ENCODE results near the gene RAD51B. TPM values are rescaled to one million over a fixed set of nuclear protein-coding genes. Genes with fewer than 3 reads are reported as not detected.

The RAD51B gene
- total and polyA plus RNA-seq, 4 donors, result 2.5 to 95.0 (median 9.6) TPM

GRCh38 chr14:68440820-68441219 lies 621.2 kb downstream of the RAD51B start:
- H3K4me3 ChIP-seq, result no peak overlapping the region
- H3K9ac ChIP-seq (ENCODE audit: insufficient read depth in 1 of 2, low read length in 2 of 2), result no peak overlapping the region
- no peak for DNase-seq
- TF ChIP-seq CTCF (IDR thresholded peaks at IDR 0.05; ENCODE audit: control extremely low read depth, extremely low read depth), result no peak
- no peaks in the 10 kb centered on the region for H3K27me3 ChIP-seq (ENCODE audit: control insufficient read depth in 3 of 3, insufficient read depth in 3 of 3, low read length in 2 of 3)
- no peaks in the 10 kb centered on the region for H3K36me3 ChIP-seq (ENCODE audit: control insufficient read depth in 4 of 4, insufficient read depth in 4 of 4, low read length in 4 of 4)
- no peaks in the 10 kb centered on the region for H3K9me3 ChIP-seq (ENCODE audit: control insufficient read depth in 4 of 4, insufficient read depth in 3 of 4, low read length in 3 of 4)
- ATAC-seq (ENCODE audit: insufficient read depth, low FRiP score), result no peak
- H3K27ac ChIP-seq (ENCODE audit: low read depth in 1 of 2, low read length in 1 of 2), result no peak overlapping the region
- H3K4me1 ChIP-seq (ENCODE audit: control insufficient read depth in 5 of 5, insufficient read depth in 5 of 5, low read length in 5 of 5), result peaks cover 0 to 7% (median 3%) of the 10 kb centered on the region in 5 donors

- Histone ChIP-seq H3K4me3 (no peak overlapping the region), H3K4me1 (ENCODE audit: control insufficient read depth in 5 of 5, insufficient read depth in 5 of 5, low read length in 5 of 5) (peaks cover 0 to 7% (median 3%) of the 10 kb centered on the region in 5 donors), H3K9me3 (ENCODE audit: control insufficient read depth in 4 of 4, insufficient read depth in 3 of 4, low read length in 3 of 4) (no peaks in the 10 kb centered on the region), H3K27me3 (ENCODE audit: control insufficient read depth in 3 of 3, insufficient read depth in 3 of 3, low read length in 2 of 3) (no peaks in the 10 kb centered on the region), H3K27ac (ENCODE audit: low read depth in 1 of 2, low read length in 1 of 2) (no peak overlapping the region), H3K9ac (ENCODE audit: insufficient read depth in 1 of 2, low read length in 2 of 2) (no peak overlapping the region), H3K36me3 (ENCODE audit: control insufficient read depth in 4 of 4, insufficient read depth in 4 of 4, low read length in 4 of 4) (no peaks in the 10 kb centered on the region)
- WGBS, 2 donors, result 62 to 71% methylated on average over 3 of the region's 3 CpGs
- ATAC-seq (ENCODE audit: insufficient read depth, low FRiP score) (no peak), DNase-seq (no peak)
- TF ChIP-seq CTCF (IDR thresholded peaks at IDR 0.05; ENCODE audit: control extremely low read depth, extremely low read depth), result no peak
These were observed 622.0 kb downstream of the RAD51B start for GRCh38 chr14:68441542-68441941.

GRCh38 chr14:68442828-68443629 lies 623.5 kb downstream of the RAD51B start:
- no peak for DNase-seq
- TF ChIP-seq CTCF (IDR thresholded peaks at IDR 0.05; ENCODE audit: control extremely low read depth, extremely low read depth), result no peak
- Histone ChIP-seq H3K4me1 (ENCODE audit: control insufficient read depth in 5 of 5, insufficient read depth in 5 of 5, low read length in 5 of 5) (peaks cover 0 to 11% (median 7%) of the 10 kb centered on the region in 5 donors), H3K27ac (ENCODE audit: low read depth in 1 of 2, low read length in 1 of 2) (no peak overlapping the region), H3K4me3 (no peak overlapping the region), H3K36me3 (ENCODE audit: control insufficient read depth in 4 of 4, insufficient read depth in 4 of 4, low read length in 4 of 4) (no peaks in the 10 kb centered on the region), H3K9ac (ENCODE audit: insufficient read depth in 1 of 2, low read length in 2 of 2) (no peak overlapping the region), H3K9me3 (ENCODE audit: control insufficient read depth in 4 of 4, insufficient read depth in 3 of 4, low read length in 3 of 4) (no peaks in the 10 kb centered on the region), H3K27me3 (ENCODE audit: control insufficient read depth in 3 of 3, insufficient read depth in 3 of 3, low read length in 2 of 3) (no peaks in the 10 kb centered on the region)
- no peak for ATAC-seq (ENCODE audit: insufficient read depth, low FRiP score)
- WGBS, 2 donors, result 85 to 92% methylated on average over 9 of the region's 9 CpGs
